Adrenal gland (tissue), 5 donors: Measurements from ENCODE around the gene LRCH1.

Experiments
- CTCF ChIP-seq, 6 experiments: fragments of 450-650 bp in 4 of 6; fragments of 200-600 bp in 2 of 6; sonication (generic) in 1 of 6; IDR thresholded peaks; 1 replicate in 5 of 6; 2 replicates in 1 of 6; pipeline versions ENCODE4 v1.5.1 to v1.8.0; 2016 to 2021; ENCODE audit warnings: antibody characterized with exemption in 6 of 6, mild to moderate bottlenecking in 2 of 6, moderate library complexity in 1 of 6
- POLR2A ChIP-seq, 2 donors: fragments of 450-650 bp; IDR thresholded peaks; one replicate each; pipeline ENCODE4 v1.6.1; 2017; ENCODE audit warnings: antibody characterized with exemption in 2 of 2, mild to moderate bottlenecking in 2 of 2, moderate library complexity in 1 of 2
- donor health status: DM: no; HTN: no; CAD: no.

GRCh38 chr13:46565808-46566750 is 13.1 kb downstream of the LRCH1 start:
- no peak for TF ChIP-seq POLR2A (IDR thresholded peaks at IDR 0.05)
- TF ChIP-seq CTCF (IDR thresholded peaks at IDR 0.05), result no peak
